ENCODE data around the gene MBIP.
A peak's percentile ranks its signal among the peaks of the same experiment; 100 is the strongest.

The MBIP gene

DNA sequence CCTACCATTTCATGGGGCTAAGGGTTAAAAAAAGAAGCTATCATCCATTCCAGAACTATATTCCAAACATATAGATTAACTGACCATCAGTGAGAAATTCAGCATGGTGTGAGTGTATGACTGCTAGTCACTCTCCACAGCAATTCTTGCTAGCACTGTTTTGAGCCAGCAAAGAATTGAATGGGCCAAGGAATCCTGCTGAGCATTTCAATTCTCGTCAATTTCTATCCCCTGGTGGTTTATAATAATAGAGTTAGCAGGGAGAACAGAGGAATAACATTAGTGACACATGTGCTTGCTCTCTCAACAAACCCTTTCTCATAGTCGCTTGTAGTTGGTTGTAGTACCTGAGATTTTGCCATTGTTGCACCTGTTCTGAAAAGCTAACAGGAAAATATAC, 7.2 kb downstream of the MBIP start:
- peak in 1 of 2 experiments; percentile 43 for DNase-seq

DNA sequence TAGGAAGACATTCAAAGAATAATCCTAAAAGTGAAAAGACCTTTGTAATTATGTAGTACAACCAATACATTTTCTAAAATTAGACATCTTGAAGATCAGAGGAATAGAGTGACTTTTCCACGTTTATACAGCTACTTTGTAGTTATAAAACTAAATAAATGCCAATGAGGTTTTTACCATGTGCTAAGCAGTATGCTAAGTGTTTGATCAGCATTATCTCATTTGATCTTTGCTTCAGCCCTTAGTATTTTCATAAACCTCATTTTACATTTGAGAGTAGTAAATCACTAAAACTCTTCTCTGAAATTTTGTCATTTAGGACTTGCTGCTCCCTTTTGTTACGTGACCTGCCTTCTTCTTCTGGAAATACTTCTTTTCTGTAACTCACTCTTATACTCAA, 13.6 kb downstream of the MBIP start:
- DNase-seq = no peak

DNA sequence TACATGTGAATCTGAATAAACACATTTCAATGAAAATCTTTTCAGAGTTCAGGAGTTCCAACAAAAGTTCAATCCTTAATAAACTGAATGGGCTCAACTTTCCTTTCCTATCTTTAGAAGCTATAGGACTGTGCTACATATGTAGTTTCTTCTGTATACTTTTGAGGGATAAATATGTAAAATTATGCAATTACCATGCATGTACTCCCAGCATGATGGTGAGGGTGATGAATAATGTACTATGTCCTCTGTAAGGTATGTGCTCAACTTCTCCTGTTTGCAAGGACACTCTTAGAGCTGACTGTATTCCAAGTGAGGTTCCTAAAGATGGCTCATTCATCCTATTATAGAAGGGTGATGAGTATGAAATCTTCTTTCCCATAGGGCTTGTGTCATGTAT, 15.5 kb downstream of the MBIP start:
- no peak for DNase-seq

DNA sequence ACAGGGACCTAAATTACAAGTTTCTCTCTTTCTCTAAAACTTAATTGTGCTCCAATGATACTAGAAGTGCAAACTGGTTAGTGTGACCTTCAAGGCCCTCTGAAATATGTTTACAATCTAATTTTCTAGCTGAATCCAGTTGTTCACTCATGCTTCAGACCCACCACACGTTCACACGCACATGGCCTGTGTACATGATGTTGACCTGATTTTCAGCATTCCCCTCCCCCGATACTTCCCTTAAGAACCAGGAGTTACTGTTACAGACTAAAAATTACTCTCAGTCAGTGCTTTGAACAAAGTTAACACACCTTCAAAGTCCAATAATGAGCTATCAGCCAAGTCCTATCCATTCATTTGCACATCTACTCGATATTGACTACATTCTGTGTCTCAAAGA, 16.5 kb downstream of the MBIP start:
- no peak for DNase-seq

DNA sequence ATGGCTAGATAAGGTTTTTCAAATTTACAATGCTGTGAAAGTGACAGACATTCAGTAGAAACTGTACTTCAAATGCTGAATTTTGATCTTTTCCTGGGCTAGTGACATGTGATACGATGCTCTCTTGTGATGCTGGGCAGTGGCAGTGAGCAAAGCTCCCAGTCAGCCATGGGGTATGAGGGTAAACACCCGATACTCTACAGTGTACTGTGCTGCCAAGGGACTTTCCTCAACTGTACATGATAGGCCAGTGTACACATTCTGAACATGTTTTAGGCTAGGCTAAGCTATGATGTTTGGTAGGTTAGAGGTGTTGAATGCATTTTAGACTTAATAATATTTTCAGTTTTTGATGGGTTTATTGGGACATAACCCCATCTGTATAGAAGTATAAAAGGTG, 17.6 kb downstream of the MBIP start:
- no peak for DNase-seq

DNA sequence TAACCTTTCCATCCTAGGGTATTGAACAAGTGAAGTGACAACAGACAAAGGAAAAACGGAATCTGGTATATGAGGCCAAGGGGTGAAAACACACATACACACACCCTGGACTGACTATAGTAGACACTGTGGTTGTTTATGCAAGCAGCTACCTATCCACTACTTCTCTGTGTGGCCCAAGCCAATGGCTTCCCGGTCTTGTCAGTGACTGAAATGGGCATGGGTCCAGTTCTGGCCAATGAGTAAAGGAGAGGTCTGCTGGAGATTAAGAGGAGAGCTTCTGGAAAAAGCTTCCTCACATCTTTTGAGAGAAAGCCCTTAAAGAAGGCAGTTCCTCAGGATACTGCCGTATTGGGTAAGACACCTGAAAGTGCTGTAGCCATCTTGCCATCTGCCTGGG, 19.3 kb downstream of the MBIP start:
- no peak for DNase-seq

DNA sequence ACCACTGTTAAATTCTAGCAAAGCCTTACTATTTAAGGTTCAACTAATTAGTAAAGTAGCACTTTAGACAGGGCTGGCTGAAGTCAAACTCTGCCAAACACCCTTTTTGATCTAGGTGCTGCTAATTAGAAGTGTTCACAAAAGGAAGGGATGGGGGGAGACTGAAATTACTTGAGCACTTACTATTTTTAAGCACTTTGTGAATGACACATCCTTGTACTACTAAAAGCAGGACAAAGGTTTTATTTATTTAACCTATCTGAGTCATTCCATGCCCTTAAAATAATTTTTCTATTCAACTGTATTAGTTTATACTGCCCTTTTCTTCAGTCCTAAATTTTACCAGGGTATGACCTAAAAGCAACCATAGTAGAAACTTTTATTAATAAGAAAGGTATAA, 20.1 kb downstream of the MBIP start:
- DNase-seq = no peak

DNA sequence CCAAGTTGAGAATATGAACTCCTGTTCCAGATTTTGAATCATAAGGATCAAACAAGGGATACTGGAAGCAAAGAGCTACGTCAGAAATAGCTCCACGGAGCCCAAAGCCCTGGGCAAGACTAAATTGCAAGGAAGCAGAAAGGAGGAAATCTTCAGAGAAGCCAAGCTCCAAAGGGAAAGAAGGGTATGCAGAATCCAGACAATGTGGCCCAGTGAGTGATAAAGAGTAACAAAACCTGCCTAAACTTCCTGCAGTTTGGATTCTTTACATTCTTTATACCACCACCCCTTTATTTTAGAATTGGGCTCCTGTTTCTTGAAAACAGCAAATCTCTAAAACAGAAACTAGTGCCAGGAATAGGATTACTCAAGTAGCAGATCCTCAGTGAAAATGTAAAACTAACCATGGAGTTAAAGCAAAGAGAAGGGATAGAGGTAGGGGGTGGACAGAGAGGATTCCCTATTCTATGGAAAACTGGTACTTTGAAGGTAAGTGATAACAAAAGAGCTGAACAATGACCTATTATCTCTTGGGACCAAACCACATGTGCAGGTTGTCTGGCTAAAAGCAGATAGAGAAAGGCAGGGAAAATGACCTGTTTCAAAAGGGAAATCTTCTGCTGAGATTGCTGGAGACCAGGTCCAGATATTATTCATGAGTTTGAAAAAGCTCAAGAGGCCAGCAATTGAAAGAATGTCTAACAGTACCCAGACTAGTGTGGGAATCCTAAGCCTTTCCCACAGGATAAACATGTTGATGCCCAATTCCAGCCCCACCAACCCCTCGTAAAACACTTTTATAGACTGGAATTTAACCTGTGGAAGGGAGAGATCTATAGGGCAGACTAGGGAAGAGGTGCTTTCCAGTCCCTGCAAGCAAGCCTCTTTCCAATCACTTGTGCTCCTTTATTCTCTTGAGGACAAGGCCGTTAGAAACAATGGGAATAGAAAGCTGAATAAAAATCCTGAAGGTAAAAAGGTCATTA, 24.5 kb downstream of the MBIP start:
- DNase-seq = no peak

DNA sequence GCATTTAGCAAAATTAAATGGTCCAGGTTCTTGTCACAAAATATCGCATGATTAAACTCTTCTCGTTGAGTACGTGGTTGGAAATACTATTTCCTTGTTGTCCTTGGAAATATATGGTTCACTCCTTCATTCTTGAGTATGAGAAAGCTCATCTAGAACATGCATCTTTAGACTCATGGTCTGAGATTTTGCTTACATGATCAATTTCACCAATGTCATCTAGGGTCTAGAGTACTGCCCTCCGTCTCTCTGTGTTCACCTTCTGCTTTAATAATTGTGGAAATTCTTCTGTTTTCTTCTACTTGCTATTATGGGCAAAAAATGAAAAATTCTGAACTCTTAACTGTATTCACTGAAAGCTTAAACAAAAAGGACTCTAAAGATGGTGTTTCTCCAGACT, 25.9 kb downstream of the MBIP start:
- DNase-seq = no peak

DNA sequence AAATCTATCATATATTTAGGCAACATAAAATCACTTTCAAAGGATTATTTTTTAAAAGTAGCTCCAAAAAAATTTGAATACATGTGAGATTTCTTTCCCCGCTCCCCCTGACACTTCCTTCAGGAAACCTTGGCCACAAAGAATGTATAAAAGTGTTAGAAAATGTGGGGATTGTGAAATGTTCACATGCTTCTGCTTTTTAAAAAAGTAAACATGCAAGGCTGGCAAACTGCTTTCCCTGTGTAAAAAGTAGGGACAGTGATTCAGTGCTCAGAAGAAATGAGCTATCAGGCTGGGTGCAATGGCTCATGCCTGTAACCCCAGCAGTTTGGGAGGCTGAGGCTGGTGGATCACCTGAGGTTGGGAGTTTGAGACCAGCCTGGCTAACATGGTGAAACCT, 26.6 kb downstream of the MBIP start:
- no peak for DNase-seq

DNA sequence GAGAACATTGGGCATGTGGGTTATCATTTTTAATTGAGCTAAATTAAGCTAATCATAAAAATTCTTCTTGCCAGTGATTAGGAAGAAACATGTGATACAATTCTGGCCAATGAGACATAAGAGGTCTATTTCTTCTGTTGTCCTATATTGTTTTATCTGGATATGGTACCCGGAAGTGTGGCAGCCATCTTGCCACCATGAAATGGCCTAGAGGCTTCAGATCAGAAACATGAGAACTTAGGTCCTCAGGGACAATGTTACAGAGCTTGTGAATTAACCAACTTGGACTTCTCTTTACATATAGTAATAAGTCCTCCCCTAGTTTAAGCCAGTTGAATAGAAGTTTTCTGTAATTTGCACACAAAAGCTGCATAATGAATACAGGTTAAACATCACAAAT, 30.5 kb downstream of the MBIP start:
- DNase-seq = no peak

DNA sequence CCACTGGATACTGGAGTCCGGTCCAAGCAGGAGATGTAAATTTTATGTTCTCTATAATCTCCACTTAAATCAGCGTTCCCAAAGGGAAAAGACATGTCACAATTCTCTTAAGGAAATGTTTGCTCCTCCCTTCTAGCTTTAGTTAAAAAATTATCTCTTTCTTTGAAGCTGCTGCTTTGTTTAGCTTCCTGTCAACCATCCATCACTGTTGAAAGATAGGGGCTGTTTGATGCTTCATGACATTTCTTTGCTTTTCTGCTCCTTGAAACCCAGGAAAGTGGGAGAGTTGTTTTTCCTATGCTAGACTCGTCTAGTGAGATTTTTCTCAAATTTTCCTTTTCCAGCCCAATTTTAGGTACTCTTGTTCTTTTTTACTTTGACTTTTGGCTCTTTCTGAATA, 31.9 kb downstream of the MBIP start:
- no peak for DNase-seq

DNA sequence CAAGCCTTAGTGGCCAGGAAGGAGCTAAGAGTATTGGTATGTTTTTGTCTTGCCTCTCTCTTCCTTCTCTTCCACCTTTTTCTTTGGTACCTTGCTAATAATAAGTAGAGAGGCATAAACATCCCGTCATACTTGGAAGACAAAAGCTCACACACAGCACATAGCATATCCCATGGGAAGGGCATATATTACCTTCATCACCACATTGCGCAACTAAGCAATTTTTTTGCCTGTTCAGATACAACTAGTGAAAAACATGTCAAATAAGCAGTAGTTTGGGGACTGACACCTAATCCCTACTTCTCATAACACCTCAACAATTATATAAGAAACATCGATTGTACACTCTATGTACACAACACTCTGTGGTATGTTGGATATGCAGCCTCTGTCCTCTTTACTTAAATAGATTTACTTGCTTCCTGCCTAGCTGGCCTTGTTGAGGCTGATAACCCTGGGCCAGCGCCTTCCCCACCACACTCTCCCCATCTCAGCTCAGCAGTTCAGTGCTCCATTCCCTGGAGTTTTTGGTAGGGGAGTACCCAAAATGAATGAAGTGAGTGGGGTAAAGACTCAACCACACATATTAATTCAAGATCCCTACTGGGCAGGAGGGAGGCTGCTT, 35.4 kb downstream of the MBIP start:
- DNase-seq = no peak

DNA sequence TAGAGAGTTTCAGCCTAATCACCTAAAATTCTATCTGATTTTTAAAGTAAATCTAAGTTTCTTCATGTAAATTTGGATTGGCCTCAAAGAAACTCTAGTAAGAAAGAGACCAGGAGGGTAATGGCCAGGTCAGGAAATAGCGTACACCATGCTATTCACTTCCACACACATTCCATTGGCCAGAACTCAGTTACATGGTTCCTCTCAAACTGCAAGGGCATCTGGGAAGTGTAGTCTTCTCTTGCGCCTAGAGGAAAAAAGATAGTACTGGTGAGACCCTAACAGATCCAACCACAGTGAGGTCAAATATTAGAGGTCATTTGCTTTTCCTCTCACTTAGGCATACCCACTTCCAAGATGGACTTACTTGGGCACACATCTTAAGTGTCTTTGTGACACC, 39.1 kb downstream of the MBIP start:
- no peak for DNase-seq

DNA sequence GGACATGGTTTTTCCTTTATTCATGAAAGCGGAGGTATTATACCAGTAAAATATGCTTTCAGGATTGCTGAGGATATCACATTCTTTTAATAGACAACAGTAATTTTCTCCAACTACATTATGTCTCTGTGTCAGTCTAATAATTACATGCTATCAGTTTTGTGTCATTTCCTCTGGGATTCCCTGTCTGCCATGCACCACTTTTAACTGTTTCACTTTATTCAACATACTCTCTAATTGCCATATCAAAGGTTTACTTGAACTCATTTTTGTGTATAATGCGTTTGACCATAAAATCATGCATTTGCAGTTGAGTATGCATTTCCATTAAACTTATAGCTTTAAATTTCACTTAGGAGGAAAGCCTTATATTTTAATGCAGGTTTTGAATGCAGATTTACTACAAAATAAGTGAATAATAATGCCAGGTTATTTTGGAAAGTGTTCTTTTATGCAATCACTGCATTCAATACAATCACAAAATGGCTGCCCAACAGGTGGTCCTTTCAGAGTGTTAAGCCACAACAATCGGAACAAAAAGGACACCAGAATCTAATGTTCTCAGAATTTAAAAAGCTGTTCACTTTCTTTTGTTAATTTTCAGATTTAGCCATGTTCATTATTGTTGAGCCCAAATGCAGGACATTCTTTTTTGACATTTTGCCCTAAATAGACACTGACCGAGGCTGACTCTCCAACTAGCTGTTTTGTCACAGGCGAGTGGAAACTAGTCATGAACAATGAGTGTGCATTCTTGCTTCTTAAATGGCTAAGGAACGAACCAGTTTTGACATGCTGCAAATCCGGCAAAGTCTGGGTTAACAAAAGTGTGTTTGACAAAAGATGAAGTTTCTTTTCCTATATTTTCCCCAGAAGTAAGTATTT, 40.9 kb downstream of the MBIP start:
- peak in 1 of 2 experiments; percentile 82 for DNase-seq

DNA sequence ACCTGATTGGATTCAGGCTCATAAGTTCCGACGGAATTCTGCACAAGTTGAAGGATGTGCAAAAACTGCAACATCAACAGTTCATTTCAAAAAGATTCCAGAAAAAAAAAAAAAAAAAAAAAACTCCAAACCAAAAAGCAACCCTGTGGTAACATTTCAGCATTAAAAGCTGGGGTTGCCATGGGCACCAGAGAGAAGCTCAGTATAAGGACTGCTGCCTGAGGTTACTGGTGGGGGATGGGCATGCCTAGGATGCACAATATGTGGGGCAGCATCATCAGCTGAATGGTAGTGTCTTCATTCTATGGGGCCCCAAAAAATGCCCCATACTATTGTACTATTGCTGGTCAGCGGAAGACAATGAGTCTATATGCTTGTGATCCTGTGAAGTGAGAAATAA, 44.7 kb downstream of the MBIP start:
- DNase-seq = peak in 1 of 2 experiments; percentile 36

DNA sequence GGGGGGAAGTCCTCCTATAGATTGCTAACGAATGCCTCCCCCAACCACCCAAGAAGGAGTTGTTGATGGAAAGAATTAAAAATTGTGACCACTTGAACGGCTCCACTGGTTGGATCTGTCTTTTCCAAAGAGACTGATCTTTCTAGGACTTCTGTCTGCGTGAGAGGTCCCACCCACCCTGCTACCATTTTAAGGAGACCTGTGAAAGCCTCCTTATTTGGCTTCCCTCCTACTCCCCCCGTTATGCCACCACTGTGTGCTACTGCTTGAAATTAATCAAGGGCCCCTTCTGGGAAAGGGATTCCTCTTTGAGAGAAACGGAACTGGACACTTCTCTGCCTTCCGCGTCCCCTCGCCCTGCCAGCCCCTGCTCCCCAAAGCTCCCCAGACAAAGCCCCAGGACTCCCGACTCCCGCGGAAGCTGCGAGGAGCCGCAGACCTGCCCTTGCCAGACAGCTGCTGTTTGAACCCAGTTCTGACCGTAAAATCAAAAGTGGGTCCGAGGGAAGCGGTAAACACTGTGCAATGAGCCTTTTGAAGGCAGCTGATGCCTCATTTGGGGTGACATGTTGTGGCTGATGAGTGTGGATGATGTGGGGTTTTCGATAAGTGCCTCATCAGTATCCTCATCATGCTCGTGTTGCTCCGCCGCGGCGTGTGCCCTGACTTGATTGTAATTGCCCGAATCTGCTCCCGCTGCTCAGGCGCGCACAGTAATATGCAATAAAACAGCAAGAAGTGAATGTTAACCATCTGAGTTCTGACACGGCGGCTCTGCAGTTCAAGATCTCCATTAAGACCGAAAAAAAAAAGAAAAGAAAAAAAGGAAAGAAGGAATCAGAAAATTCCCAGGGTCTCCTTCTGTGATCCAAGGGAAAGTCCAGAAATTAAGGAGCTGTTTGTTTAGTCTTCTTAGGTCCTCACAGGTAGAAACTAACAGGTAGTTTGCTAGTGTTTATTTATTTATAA, 48.2 kb downstream of the MBIP start:
- peak in 1 of 2 experiments; percentile 55 for DNase-seq

DNA sequence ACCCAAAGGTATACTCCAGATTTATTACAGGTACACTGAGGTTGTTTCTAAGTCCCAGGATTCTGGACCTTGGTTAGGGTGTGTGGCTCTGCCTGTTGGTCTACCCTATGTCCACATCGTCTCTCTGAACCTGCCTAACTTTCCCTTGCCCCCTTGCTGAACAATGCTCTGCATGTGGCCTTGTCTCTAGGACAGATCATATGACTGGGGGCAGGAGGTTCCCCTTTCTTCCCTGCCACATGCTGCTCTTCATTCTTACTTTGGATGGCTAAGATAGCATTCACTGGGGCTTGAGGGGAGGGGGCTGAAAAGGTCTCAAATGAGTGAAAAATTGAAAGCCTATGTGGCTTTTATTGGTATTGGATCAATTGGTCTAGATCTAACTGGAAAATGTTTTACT, 49.2 kb downstream of the MBIP start:
- no peak for DNase-seq

DNA sequence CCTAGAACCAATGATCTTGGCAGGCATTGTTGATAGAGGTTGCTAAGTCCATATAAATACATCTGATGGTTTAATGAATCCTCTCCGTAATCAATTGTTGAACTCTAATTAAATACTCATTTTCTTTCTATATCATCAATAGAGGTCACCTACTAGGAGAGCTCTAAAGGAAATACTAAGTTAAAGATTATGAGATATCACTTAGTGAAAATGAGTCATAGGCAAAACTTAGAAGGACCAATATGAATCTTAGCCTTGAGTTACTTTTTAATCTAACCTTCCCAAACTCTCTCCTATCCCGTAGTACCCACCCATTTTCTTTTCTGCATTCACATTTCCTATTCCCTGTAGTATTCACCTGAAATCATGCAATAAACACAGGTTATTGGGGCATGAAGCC, 50.2 kb downstream of the MBIP start:
- DNase-seq = no peak

DNA sequence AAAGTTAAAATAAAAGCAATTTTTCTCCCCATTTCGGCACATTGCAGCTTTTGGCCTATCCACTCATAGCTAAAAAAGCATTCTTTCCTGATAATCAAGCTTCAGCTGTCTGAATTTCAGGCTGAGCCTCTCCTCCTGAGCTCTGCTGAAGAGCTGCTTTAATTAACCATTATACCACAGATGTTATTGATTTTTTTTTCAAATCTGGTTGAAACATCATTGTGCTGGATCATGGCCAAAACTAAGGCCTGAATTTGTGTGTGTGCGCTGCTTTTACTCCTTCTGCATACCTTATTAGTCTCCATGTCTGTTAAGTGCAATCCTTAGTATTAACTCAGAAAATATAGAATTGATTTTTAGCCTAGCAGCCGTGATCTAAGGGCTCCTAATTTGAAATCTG, 52.3 kb downstream of the MBIP start:
- peak in 1 of 2 experiments; percentile 62 for DNase-seq

DNA sequence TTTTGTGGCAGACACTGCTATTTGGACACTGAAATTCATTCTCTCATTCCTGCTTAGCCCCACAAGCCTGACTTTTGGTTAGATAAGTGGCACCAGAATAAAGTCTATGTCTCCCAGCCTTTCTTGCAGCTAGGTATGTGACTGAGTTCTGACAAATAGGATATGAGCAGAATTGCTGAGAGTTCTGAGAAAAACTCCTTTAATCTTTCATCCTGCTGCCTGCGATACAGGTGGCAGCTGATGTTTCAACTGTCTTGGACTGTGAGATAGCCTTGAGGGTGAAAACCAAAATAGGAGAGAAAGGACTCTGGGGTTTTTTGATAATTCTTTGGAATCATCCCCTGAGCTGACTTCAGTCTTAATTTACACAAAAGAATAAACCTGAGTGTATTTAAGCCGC, 55.8 kb downstream of the MBIP start:
- DNase-seq = no peak

DNA sequence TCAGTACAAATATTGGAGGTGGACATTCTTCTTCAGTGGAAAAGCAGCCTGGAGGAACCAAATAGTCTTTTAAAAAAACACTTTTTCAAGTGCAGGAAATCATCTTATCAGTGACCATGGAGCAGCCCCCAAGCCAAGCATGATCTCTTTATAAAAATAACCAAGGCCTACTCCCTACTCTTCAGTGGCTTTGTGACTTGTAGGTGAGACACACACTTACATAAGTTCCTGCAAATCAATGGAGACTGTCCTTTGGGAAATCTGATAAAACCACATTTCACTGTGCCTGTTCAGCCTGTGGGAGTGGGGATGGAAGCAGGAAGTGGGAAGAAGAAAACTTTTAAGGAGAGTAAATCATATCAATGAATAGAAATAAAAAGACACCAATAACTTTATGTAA, 56.3 kb downstream of the MBIP start:
- DNase-seq = no peak
